ENCODE results near the gene ROBO2.

Gene ROBO2

DNA sequence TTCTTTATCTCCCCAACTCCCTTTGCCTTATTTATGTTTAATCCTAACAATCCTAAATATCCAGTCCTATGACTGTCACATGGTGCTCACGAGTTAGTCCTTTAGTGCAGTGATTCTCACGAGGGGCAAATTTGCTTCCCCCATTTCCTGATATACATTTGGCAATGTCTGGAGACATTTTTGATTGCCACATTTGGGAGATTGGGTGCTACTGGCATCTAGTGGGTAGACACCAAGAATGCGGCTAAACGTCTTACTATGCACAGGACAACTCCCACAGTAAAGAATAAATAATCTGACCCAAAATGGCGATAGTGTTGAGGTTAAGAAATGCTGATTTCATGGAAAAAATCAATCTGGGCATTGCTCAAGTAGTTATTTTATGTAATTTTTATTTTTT, 466.5 kb downstream of the ROBO2 start:
- H4K91ac ChIP-seq (ENCODE audit: low read depth, low read length): no peak overlapping the region
- H4K8ac ChIP-seq (ENCODE audit: low read depth, low read length): no peak overlapping the region
- H3K4me1 ChIP-seq (ENCODE audit: control insufficient read depth in 1 of 2, insufficient read depth in 2 of 2, low read length in 2 of 2): no peaks in the 10 kb centered on the region
- H3K14ac ChIP-seq (ENCODE audit: low read length): no peak overlapping the region
- H3K27me3 ChIP-seq (ENCODE audit: insufficient read depth, low read length): no peaks in the 10 kb centered on the region
- no CpG with 5 or more reads among the region's 5 CpGs for WGBS (ENCODE audit: extremely low coverage, insufficient coverage, insufficient read length)
- H3K4ac ChIP-seq (ENCODE audit: low read depth, low read length): no peak overlapping the region
- H2BK12ac ChIP-seq (ENCODE audit: low read length): no peak overlapping the region
- H3K18ac ChIP-seq (ENCODE audit: low read length): no peak overlapping the region
- H3K27ac ChIP-seq (ENCODE audit: low read depth, low read length): no peak overlapping the region
- H4K12ac ChIP-seq (ENCODE audit: low read depth, low read length): no peak overlapping the region
- no peaks in the 10 kb centered on the region for H3K79me2 ChIP-seq (ENCODE audit: control insufficient read depth, insufficient read depth, low read length, poor library complexity)
- H2BK5ac ChIP-seq (ENCODE audit: low read depth, low read length, poor library complexity): no peak overlapping the region
- no peak overlapping the region for H2BK120ac ChIP-seq (ENCODE audit: insufficient read depth, low read length, poor library complexity)
- H2AK5ac ChIP-seq (ENCODE audit: low read length): no peak overlapping the region
- DNase-seq: no peak
- no peak overlapping the region for H2AFZ ChIP-seq (ENCODE audit: insufficient read depth, low read length, poor library complexity)
- no peaks in the 10 kb centered on the region for H3K79me1 ChIP-seq (ENCODE audit: low read length)
- H3K23ac ChIP-seq (ENCODE audit: low read length): no peak overlapping the region
- no peaks in the 10 kb centered on the region for H3K36me3 ChIP-seq (ENCODE audit: control insufficient read depth in 1 of 2, insufficient read depth in 2 of 2, low read length in 2 of 2)
- no peak overlapping the region for H3K9ac ChIP-seq (ENCODE audit: low read length)
- H3K4me3 ChIP-seq (ENCODE audit: low read depth, low read length): no peak overlapping the region
- H3K9me3 ChIP-seq (ENCODE audit: insufficient read depth, low read depth, low read length): no peaks in the 10 kb centered on the region
- H3K4me2 ChIP-seq (ENCODE audit: low read length): no peak overlapping the region

DNA sequence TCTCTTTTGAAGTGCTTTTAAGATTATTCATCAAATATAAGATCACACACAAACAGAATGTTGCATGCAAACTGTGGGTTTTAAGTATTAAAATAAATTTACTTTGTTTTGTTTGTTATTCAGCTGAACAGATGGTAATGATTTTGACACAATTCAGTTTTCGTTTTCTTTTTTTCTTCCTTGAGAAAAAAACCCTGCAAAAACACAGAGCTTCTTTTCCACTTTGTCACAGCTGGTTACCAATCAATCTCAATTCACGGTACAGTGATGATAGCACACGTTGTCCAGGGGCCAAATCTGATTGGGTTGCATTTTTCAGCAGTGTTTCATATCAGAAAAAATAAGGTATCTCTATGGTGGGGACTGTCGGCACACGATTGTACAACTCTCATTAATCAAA, 473.6 kb downstream of the ROBO2 start:
- Histone ChIP-seq H4K91ac (ENCODE audit: low read depth, low read length) (no peak overlapping the region), H4K8ac (ENCODE audit: low read depth, low read length) (no peak overlapping the region), H3K27me3 (ENCODE audit: insufficient read depth, low read length) (no peaks in the 10 kb centered on the region), H3K4ac (ENCODE audit: low read depth, low read length) (no peak overlapping the region), H3K9me3 (ENCODE audit: insufficient read depth, low read depth, low read length) (no peaks in the 10 kb centered on the region), H3K23ac (ENCODE audit: low read length) (no peak overlapping the region), H3K27ac (ENCODE audit: low read depth, low read length) (no peak overlapping the region), H4K12ac (ENCODE audit: low read depth, low read length) (no peak overlapping the region), H3K9ac (ENCODE audit: low read length) (no peak overlapping the region), H3K14ac (ENCODE audit: low read length) (no peak overlapping the region), H2AFZ (ENCODE audit: insufficient read depth, low read length, poor library complexity) (no peak overlapping the region), H3K4me2 (ENCODE audit: low read length) (no peak overlapping the region), H3K4me1 (ENCODE audit: control insufficient read depth in 1 of 2, insufficient read depth in 2 of 2, low read length in 2 of 2) (no peaks in the 10 kb centered on the region), H3K79me2 (ENCODE audit: control insufficient read depth, insufficient read depth, low read length, poor library complexity) (no peaks in the 10 kb centered on the region), H3K36me3 (ENCODE audit: control insufficient read depth in 1 of 2, insufficient read depth in 2 of 2, low read length in 2 of 2) (no peaks in the 10 kb centered on the region), H2BK120ac (ENCODE audit: insufficient read depth, low read length, poor library complexity) (no peak overlapping the region), H3K79me1 (ENCODE audit: low read length) (no peaks in the 10 kb centered on the region), H2BK5ac (ENCODE audit: low read depth, low read length, poor library complexity) (no peak overlapping the region), H2AK5ac (ENCODE audit: low read length) (no peak overlapping the region), H3K18ac (ENCODE audit: low read length) (no peak overlapping the region), H2BK12ac (ENCODE audit: low read length) (no peak overlapping the region), H3K4me3 (ENCODE audit: low read depth, low read length) (no peak overlapping the region)
- no CpG with 5 or more reads among the region's 5 CpGs for WGBS (ENCODE audit: extremely low coverage, insufficient coverage, insufficient read length)
- DNase-seq: no peak

GRCh38 chr3:77514766-77515165, 474.9 kb downstream of the ROBO2 start:
- no peaks in the 10 kb centered on the region for H3K9me3 ChIP-seq (ENCODE audit: insufficient read depth, low read depth, low read length)
- H2BK120ac ChIP-seq (ENCODE audit: insufficient read depth, low read length, poor library complexity): no peak overlapping the region
- H3K14ac ChIP-seq (ENCODE audit: low read length): no peak overlapping the region
- H3K23ac ChIP-seq (ENCODE audit: low read length): no peak overlapping the region
- H3K9ac ChIP-seq (ENCODE audit: low read length): no peak overlapping the region
- no peaks in the 10 kb centered on the region for H3K79me1 ChIP-seq (ENCODE audit: low read length)
- H3K27ac ChIP-seq (ENCODE audit: low read depth, low read length): no peak overlapping the region
- H3K36me3 ChIP-seq (ENCODE audit: control insufficient read depth in 1 of 2, insufficient read depth in 2 of 2, low read length in 2 of 2): no peaks in the 10 kb centered on the region
- no peak overlapping the region for H2AK5ac ChIP-seq (ENCODE audit: low read length)
- H4K8ac ChIP-seq (ENCODE audit: low read depth, low read length): no peak overlapping the region
- H2BK5ac ChIP-seq (ENCODE audit: low read depth, low read length, poor library complexity): no peak overlapping the region
- no peak overlapping the region for H3K18ac ChIP-seq (ENCODE audit: low read length)
- H2AFZ ChIP-seq (ENCODE audit: insufficient read depth, low read length, poor library complexity): no peak overlapping the region
- H3K79me2 ChIP-seq (ENCODE audit: control insufficient read depth, insufficient read depth, low read length, poor library complexity): no peaks in the 10 kb centered on the region
- H4K91ac ChIP-seq (ENCODE audit: low read depth, low read length): no peak overlapping the region
- H3K4me1 ChIP-seq (ENCODE audit: control insufficient read depth in 1 of 2, insufficient read depth in 2 of 2, low read length in 2 of 2): no peaks in the 10 kb centered on the region
- no peak overlapping the region for H3K4me3 ChIP-seq (ENCODE audit: low read depth, low read length)
- DNase-seq: no peak
- H2BK12ac ChIP-seq (ENCODE audit: low read length): no peak overlapping the region
- no peak overlapping the region for H3K4ac ChIP-seq (ENCODE audit: low read depth, low read length)
- H3K4me2 ChIP-seq (ENCODE audit: low read length): no peak overlapping the region
- no peaks in the 10 kb centered on the region for H3K27me3 ChIP-seq (ENCODE audit: insufficient read depth, low read length)
- no peak overlapping the region for H4K12ac ChIP-seq (ENCODE audit: low read depth, low read length)

- Histone ChIP-seq H3K79me1 (ENCODE audit: low read length) (no peaks in the 10 kb centered on the region), H2AK5ac (ENCODE audit: low read length) (no peak overlapping the region), H3K4me3 (ENCODE audit: low read depth, low read length) (no peak overlapping the region), H4K91ac (ENCODE audit: low read depth, low read length) (no peak overlapping the region), H2BK120ac (ENCODE audit: insufficient read depth, low read length, poor library complexity) (no peak overlapping the region), H3K27me3 (ENCODE audit: insufficient read depth, low read length) (no peaks in the 10 kb centered on the region), H4K12ac (ENCODE audit: low read depth, low read length) (no peak overlapping the region), H2BK12ac (ENCODE audit: low read length) (no peak overlapping the region), H3K79me2 (ENCODE audit: control insufficient read depth, insufficient read depth, low read length, poor library complexity) (no peaks in the 10 kb centered on the region), H3K9ac (ENCODE audit: low read length) (no peak overlapping the region), H2BK5ac (ENCODE audit: low read depth, low read length, poor library complexity) (no peak overlapping the region), H3K23ac (ENCODE audit: low read length) (no peak overlapping the region), H2AFZ (ENCODE audit: insufficient read depth, low read length, poor library complexity) (no peak overlapping the region), H3K4me2 (ENCODE audit: low read length) (no peak overlapping the region), H3K4ac (ENCODE audit: low read depth, low read length) (no peak overlapping the region), H3K14ac (ENCODE audit: low read length) (no peak overlapping the region), H3K9me3 (ENCODE audit: insufficient read depth, low read depth, low read length) (no peaks in the 10 kb centered on the region), H3K18ac (ENCODE audit: low read length) (no peak overlapping the region), H3K36me3 (ENCODE audit: control insufficient read depth in 1 of 2, insufficient read depth in 2 of 2, low read length in 2 of 2) (no peaks in the 10 kb centered on the region), H3K4me1 (ENCODE audit: control insufficient read depth in 1 of 2, insufficient read depth in 2 of 2, low read length in 2 of 2) (no peaks in the 10 kb centered on the region), H3K27ac (ENCODE audit: low read depth, low read length) (no peak overlapping the region), H4K8ac (ENCODE audit: low read depth, low read length) (no peak overlapping the region)
- DNase-seq: no peak
- no CpG with 5 or more reads among the region's 3 CpGs for WGBS (ENCODE audit: extremely low coverage, insufficient coverage, insufficient read length)
These were observed 484.6 kb downstream of the ROBO2 start for GRCh38 chr3:77524463-77524862.

Data from trophoblast cell (in vitro differentiated cells and primary cell).